Activated naive CD4-positive, alpha-beta T cell treated with anti-CD3 and anti-CD28 coated beads, Interleukin-2, amount 50 U/mL, for 24 hours (primary cell): ENCODE measurements around the gene PTCHD4.

ENCODE experiments used
- H3K27ac Mint-ChIP-seq: one replicate; pipeline ENCODE4 v1.8.0; 2021; ENCODE audit warnings: mild to moderate bottlenecking, mixed read lengths
- H3K27me3 Mint-ChIP-seq: one replicate; pipeline ENCODE4 v1.8.0; 2021; ENCODE audit warnings: mixed read lengths
- H3K36me3 Mint-ChIP-seq: one replicate; pipeline ENCODE4 v1.8.0; 2021; ENCODE audit warnings: mixed read lengths
- H3K4me1 Mint-ChIP-seq: one replicate; pipeline ENCODE4 v1.8.0; 2021; ENCODE audit warnings: mixed read lengths
- H3K4me3 Mint-ChIP-seq: one replicate; pipeline ENCODE4 v1.8.0; 2021; ENCODE audit warnings: mild to moderate bottlenecking, mixed read lengths
- H3K9me3 Mint-ChIP-seq: one replicate; pipeline ENCODE4 v1.8.0; 2021; ENCODE audit warnings: mixed read lengths

PTCHD4 gene

DNA sequence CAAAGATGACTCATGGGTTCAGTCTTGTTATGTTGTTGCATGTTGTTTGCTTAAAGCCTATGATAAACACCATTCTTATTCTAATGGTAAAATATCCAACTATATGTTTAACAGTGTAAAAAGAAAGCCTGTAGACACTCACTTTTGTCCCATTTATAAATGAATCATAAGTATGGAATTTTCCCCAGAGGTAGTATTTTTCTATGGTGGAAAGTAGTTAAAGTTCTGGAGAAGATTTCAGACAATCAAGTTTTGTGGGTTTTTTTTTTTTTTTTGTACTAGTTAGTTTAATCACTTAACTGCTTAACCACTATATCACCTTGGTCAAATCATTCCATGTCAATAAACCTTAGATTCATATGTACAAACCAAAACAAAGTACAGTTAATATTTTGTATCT, 35.8 kb downstream of the PTCHD4 start:
- H3K4me1 Mint-ChIP-seq: no peaks in the 10 kb centered on the region
- H3K27me3 Mint-ChIP-seq: no peaks in the 10 kb centered on the region
- H3K4me3 Mint-ChIP-seq: no peak overlapping the region
- no peak overlapping the region for H3K27ac Mint-ChIP-seq
- H3K36me3 Mint-ChIP-seq: no peaks in the 10 kb centered on the region
- H3K9me3 Mint-ChIP-seq: no peaks in the 10 kb centered on the region

DNA sequence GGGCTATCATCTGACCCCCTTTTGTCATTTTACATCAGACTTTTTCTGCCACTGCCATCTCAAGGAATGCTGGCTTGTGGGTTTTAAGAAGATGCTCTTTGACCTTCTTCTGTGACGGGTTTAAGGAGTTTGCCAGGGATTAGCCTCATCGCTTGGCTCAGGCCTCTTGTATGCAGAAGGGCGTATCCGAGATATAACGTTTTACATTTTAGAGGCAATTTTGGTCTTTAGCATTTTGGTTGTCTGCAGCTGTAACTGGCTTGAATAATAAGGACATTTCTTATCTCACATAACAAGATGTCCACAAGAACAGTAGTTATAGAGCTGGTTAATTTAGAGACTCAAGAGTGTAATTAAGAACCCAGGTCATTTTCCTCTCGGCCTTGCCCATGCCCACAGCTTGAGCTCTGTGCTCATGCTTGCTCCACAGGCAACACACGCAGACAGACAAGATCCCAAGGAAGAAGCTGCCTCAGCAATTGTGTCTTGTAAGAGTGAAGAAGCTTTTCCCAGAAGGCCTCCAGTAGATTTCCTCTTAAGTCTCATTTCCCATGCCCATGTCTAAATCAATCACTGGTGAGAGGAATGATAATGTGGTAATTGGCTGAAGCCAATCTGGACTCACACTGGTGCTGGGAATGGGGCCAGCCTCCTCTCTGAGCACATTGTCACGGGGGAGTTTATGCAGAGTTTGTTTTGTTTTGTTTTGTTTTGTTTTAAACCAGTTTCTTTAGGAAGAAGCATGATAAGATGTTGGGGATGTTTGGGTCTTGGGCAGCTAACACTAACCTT, 36.8 kb downstream of the PTCHD4 start:
- Mint-ChIP-seq H3K9me3 (no peaks in the 10 kb centered on the region), H3K27ac (no peak overlapping the region), H3K27me3 (peaks cover 6% of the 10 kb centered on the region), H3K36me3 (no peaks in the 10 kb centered on the region), H3K4me1 (no peaks in the 10 kb centered on the region), H3K4me3 (no peak overlapping the region)

DNA sequence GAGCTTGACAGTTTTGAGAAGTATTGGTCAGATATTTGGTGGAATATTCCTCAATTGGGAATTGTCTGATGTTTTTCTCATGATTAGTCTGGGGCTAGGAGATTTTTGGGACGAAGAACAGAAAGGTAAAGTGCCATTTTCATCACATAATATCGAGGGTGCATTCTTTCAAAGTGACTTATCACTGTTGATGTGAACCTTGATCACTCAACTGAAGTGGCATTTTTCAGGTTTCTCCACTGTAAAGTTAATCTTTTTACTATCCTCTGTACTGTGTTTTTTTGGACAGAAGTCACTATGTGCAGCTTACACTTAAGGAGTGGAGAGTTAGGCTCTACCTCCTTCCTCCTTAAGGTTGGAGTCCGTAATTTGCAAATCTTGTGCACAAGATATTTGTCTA, 39.2 kb downstream of the PTCHD4 start:
- Mint-ChIP-seq H3K4me3 (no peak overlapping the region), H3K27me3 (peaks cover 11% of the 10 kb centered on the region), H3K36me3 (no peaks in the 10 kb centered on the region), H3K27ac (no peak overlapping the region), H3K9me3 (no peaks in the 10 kb centered on the region), H3K4me1 (no peaks in the 10 kb centered on the region)

DNA sequence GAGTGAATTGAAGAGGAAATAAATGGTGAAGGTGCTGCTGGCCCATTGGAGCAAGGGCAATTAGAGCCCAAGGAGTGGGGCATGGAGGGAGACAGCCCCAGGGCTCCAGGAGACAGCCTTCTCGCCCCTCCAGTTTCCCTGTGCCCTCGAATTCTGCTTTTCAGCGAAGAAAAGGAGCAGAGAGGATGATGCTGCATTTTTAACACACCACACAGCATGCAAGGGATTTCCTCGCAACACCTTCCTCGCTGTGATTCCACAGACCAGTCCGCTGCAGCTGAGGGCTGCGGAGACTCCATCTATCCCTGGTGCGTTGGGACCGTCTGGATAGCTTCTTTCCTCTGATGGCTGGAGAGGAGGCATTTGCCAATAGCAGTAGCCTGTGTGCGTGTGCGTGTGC, 41.7 kb downstream of the PTCHD4 start:
- H3K9me3 Mint-ChIP-seq: no peaks in the 10 kb centered on the region
- H3K27ac Mint-ChIP-seq: no peak overlapping the region
- peaks cover 11% of the 10 kb centered on the region for H3K27me3 Mint-ChIP-seq
- H3K4me3 Mint-ChIP-seq: no peak overlapping the region
- no peaks in the 10 kb centered on the region for H3K4me1 Mint-ChIP-seq
- no peaks in the 10 kb centered on the region for H3K36me3 Mint-ChIP-seq

DNA sequence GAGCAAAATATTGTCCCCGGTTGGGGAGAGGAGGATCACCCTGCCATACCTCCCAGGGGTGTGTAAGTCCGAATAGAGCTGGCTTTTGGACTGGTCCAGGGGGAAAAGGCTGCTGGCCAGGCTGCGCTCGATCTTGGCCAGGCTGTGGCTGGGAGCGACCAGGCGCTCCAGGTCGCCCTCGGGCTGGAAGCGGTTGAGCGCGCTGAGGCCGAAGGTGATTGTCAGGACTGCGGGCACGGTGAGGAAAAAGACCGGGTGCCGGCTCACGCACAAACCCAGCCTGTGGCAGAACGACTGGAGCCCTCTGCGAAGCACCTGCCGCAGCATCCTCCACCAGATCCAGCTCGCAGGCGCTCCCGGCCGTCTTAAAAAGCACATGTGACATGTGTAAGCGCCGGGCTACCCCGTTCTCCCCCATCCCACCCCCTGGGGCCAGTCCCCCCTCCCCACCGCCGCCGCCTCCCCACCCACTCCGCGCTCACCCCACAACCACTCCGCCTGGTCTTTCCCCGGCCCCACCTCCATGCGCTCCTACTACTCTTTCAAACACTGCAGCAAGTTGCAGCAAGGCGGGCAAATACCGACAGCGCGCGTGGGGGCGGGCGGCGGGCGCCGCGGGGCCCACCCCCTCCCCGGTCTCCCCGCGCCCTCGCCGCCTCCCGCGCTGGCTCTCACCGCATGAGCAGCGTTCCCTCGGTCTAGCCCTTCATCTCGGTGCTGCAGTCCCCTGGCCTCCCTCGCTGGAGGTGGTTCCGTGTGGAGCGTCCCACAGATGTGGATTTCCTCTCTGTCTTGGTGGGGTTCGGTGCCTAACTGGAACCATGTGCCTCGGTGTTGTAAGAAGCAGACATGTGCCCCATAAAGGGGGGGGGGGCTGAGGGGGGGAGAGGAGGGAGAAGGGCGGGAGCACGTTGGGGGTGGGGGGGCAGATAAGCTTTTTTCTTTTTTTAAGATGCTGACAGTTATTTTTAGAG, 42.4 kb downstream of the PTCHD4 start:
- no peak overlapping the region for H3K27ac Mint-ChIP-seq
- H3K4me3 Mint-ChIP-seq: peak overlapping the region; percentile 30
- no peaks in the 10 kb centered on the region for H3K9me3 Mint-ChIP-seq

DNA sequence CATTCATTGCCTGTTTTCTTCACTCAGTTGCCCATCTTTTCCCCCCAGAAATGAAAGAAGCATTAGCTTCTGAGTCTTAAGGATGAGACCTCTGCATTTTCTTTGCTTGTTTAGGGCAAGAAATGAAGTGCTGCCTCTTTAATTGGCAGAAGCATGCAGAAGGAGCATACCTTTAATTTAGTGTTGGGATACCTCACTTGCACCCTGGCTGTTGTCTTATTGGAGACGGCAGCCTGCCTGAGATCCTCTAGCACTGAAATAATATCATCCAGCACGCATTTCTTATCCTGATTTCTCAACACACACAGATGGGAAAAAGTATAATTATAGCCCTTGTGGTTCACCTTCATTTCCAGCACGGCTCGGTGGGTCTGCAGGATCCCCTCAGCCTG, 43.1 kb downstream of the PTCHD4 start:
- Mint-ChIP-seq H3K36me3 (no peaks in the 10 kb centered on the region), H3K27ac (no peak overlapping the region), H3K9me3 (no peaks in the 10 kb centered on the region), H3K4me3 (no peak overlapping the region), H3K27me3 (peaks cover 11% of the 10 kb centered on the region), H3K4me1 (no peaks in the 10 kb centered on the region)

More for the DNA sequence above, 42.4 kb downstream of the PTCHD4 start:
- no peaks in the 10 kb centered on the region for H3K4me1 Mint-ChIP-seq
- no peaks in the 10 kb centered on the region for H3K36me3 Mint-ChIP-seq
- H3K27me3 Mint-ChIP-seq: peaks cover 11% of the 10 kb centered on the region

DNA sequence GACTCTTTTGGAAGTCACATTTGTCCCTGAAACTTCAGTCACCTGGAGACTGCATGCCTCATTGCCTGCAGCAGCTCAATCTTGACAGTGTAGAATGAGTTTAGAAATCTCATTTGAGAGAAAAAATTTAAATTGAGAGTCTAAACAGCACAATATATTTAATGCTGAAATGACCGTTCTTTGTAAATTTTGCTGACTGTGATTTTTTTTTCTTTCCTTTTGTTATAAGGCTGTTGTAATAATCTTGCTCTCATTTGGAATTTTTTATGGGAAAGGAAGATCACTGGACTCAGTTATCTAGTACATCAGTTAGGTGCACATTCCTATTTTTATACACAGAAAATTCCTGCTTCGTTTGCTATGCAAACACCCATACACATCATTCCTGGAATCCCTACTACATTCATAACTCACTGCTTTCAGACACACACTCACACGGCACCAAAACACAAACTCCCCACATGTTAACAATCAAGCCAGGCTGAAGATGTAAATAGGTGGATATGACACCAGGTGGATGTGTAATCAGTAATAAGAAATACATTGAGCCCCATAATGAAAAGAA, 43.8 kb downstream of the PTCHD4 start:
- H3K27me3 Mint-ChIP-seq: peaks cover 11% of the 10 kb centered on the region
- H3K4me1 Mint-ChIP-seq: no peaks in the 10 kb centered on the region
- H3K9me3 Mint-ChIP-seq: no peaks in the 10 kb centered on the region
- no peak overlapping the region for H3K4me3 Mint-ChIP-seq
- no peaks in the 10 kb centered on the region for H3K36me3 Mint-ChIP-seq
- H3K27ac Mint-ChIP-seq: no peak overlapping the region

DNA sequence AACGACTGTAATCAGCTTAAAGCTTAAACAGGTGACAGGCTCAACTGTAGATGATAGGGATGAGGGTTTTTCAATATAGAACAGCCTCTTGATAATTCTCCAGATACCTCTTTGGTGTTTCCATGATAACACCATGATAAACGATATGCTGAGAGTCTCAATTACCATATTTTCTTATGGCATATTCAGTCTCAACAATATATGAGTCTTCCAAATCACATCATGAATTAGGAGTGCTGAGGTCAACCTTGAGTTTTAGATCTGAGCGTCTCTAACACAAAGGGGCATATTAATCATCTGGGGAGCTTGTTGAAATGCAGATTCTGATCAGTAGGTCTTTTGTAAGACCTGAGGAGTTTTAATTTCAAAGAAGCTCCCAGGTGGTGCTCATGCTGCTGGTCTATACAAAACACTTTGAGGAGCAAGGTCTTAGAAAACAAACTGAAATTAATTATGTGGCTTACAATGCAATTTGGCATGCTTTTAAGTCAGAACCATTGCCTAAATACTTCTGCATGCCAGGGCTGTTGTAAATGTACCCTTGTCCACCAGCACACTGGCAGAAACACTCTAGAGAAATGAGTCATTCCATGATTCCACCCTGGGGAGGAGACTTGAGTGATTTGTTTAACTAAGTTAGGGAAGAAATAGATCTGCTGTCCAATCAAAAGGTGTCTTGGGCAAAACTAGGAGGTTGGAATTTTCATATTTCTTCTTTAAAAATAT, 49.6 kb downstream of the PTCHD4 start:
- peaks cover 5% of the 10 kb centered on the region for H3K9me3 Mint-ChIP-seq
- no peaks in the 10 kb centered on the region for H3K4me1 Mint-ChIP-seq
- no peaks in the 10 kb centered on the region for H3K36me3 Mint-ChIP-seq
- no peak overlapping the region for H3K4me3 Mint-ChIP-seq
- H3K27me3 Mint-ChIP-seq: no peaks in the 10 kb centered on the region
- H3K27ac Mint-ChIP-seq: no peak overlapping the region
